HL-60 (cell line): ENCODE results near the gene NOVA2.

Experiments used
- DNase-seq, 2 experiments: peaks; one replicate each; pipeline ENCODE4 v3.0.0-alpha.2; 2010 to 2020; ENCODE audit warnings: low read depth in 1 of 2, low spot score in 1 of 2
- H3K27ac ChIP-seq: fragments of 250-450 bp; sonication (Bioruptor Pico); replicated peaks from 2 replicates; pipeline ENCODE4 v1.5.1; 2020; ENCODE audit warnings: mild to moderate bottlenecking, moderate library complexity
- H3K27me3 ChIP-seq: fragments of 250-450 bp; sonication (Bioruptor Pico); 2 replicates; pipeline ENCODE4 v1.5.1; 2021; ENCODE audit warnings: mild to moderate bottlenecking, moderate library complexity; ENCODE audit not compliant: insufficient read depth, poor library complexity, severe bottlenecking
- H3K4me3 ChIP-seq: replicated peaks from 2 replicates; pipeline ENCODE4 v1.5.1; 2011; ENCODE audit warnings: mild to moderate bottlenecking, control low read depth, low read length; ENCODE audit not compliant: insufficient read depth
- CTCF ChIP-seq: IDR thresholded peaks from one replicate; pipeline ENCODE4 v1.5.1; 2011; ENCODE audit warnings: low read length, control low read depth, inconsistent platforms; ENCODE audit not compliant: insufficient read depth
- GABPA ChIP-seq: IDR thresholded peaks from 2 replicates; pipeline ENCODE4 v1.6.1; 2012; ENCODE audit warnings: low read depth
- POLR2AphosphoS5 ChIP-seq: IDR thresholded peaks from 2 replicates; pipeline ENCODE4 v1.6.1; 2012; ENCODE audit warnings: low read depth
- SPI1 ChIP-seq: IDR thresholded peaks from 2 replicates; pipeline ENCODE4 v1.6.1; 2012; ENCODE audit warnings: low read depth, mild to moderate bottlenecking, borderline replicate concordance
- TF ChIP-seq, protein P1 (sequence below): IDR thresholded peaks from 2 replicates; pipeline ENCODE4 v1.6.1; 2012; ENCODE audit warnings: low read depth; ENCODE audit not compliant: insufficient replicate concordance

The NOVA2 gene

DNA sequence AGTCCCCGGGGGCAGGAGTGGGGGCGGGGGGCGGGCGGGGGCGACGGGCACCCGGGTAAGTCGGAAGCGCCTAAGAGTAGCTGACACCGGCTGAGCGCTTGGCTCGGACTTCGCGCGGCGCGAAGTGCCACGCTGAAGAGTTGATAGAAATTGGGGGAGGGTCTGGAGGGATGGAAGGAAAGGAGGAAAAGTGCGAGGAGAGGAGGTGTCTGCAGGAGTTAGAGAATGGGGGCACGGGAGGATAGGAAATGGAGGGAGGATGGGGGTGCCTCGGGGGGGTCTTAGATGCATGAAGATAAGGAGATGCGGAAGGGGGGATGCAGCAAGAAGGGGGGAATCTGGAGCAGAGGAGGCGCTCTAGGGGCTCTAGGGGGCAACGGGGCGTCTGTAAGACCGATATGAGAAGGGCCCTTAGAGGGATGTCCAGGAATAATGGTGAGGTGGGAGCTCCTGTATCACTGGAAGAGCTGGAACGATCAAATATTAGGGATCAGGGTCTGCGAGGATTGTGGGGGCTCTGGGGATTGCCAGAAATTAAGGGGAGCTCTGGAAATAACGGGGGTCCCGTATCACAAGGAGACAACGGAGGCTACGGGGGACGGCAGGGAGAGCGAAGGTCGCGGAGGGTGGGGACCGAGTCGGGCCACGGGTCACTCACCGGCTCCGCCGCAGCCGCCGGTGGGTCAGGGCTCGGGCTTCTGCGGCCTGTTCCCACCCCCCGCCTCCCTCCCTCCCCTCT is 71.6 kb downstream of the NOVA2 start, which contains the start of gene MYPOP:
Gene MYPOP, minus strand, starts transcription at position 702 of the 739 bp plus-strand sequence. CDS start 840 bp downstream, outside the sequence.
- Histone ChIP-seq H3K27ac (peak within 1 kb of the TSS; percentile 61), H3K27me3 (no peaks in the 10 kb centered on the region), H3K4me3 (peak within 1 kb of the TSS; percentile 60)
- peak in 1 of 2 experiments; percentile 37 for DNase-seq
- no peak for TF ChIP-seq CTCF
- no peak for TF ChIP-seq GABPA
- TF ChIP-seq SPI1: no peak

- no peak for TF ChIP-seq SPI1
- Histone ChIP-seq H3K4me3 (peak overlapping the region; percentile 60), H3K27me3 (no peaks in the 10 kb centered on the region), H3K27ac (no peak overlapping the region)
- peak; percentile 60 to 68 for DNase-seq
These were observed 72.2 kb downstream of the NOVA2 start for GRCh38 chr19:45901432-45901911.

- DNase-seq: no peak
- no peaks in the 10 kb centered on the region for H3K27me3 ChIP-seq
- no peak overlapping the region for H3K27ac ChIP-seq
- TF ChIP-seq GABPA (no peak), SPI1 (no peak), CTCF (no peak), POLR2AphosphoS5 (no peak)
- TF ChIP-seq, protein P1, sequence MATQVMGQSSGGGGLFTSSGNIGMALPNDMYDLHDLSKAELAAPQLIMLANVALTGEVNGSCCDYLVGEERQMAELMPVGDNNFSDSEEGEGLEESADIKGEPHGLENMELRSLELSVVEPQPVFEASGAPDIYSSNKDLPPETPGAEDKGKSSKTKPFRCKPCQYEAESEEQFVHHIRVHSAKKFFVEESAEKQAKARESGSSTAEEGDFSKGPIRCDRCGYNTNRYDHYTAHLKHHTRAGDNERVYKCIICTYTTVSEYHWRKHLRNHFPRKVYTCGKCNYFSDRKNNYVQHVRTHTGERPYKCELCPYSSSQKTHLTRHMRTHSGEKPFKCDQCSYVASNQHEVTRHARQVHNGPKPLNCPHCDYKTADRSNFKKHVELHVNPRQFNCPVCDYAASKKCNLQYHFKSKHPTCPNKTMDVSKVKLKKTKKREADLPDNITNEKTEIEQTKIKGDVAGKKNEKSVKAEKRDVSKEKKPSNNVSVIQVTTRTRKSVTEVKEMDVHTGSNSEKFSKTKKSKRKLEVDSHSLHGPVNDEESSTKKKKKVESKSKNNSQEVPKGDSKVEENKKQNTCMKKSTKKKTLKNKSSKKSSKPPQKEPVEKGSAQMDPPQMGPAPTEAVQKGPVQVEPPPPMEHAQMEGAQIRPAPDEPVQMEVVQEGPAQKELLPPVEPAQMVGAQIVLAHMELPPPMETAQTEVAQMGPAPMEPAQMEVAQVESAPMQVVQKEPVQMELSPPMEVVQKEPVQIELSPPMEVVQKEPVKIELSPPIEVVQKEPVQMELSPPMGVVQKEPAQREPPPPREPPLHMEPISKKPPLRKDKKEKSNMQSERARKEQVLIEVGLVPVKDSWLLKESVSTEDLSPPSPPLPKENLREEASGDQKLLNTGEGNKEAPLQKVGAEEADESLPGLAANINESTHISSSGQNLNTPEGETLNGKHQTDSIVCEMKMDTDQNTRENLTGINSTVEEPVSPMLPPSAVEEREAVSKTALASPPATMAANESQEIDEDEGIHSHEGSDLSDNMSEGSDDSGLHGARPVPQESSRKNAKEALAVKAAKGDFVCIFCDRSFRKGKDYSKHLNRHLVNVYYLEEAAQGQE: no peak
- peak overlapping the region; percentile 60 for H3K4me3 ChIP-seq
These were observed 72.8 kb downstream of the NOVA2 start for GRCh38 chr19:45900738-45901431.

DNA sequence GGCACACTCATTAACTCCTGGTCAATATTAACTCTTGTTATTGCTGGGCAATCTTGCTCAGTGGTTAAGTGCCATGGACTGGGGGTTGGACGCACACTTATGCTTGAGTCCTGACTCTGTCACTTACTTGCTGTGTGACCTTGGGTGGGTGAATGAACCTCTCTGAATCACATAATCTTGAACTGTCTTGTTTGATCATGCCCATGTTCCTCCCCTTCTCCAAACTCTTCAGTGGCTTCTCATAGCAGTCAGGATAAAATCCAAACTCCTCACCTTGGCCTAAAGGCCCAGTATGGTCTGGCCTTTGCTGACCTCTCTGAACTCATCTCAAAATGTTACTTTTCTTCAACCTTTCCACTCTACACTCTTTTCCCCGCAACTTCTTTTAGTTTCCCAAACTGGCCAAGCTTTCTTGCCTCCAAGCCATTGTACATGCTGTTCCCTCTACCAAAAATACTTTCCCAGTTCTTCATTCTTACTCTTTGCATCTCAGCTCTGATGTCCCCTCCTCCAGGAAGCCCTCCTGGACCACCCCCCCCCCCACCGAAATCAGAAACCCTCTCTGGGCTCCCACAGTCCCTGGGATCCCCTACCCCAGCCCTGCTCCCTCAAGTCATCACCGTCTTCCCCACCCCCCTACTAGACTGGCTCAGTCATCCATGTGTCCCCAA is 73.6 kb downstream of the NOVA2 start:
- no peaks in the 10 kb centered on the region for H3K27me3 ChIP-seq
- DNase-seq: no peak
- H3K4me3 ChIP-seq: no peak overlapping the region
- H3K27ac ChIP-seq: no peak overlapping the region
- TF ChIP-seq SPI1: no peak
- TF ChIP-seq, protein P1: no peak
- no peak for TF ChIP-seq GABPA
- no peak for TF ChIP-seq CTCF
- TF ChIP-seq POLR2AphosphoS5: no peak
